ENCODE results near the gene IZUMO3. TPM values are rescaled to one million over a fixed set of nuclear protein-coding genes. Genes with fewer than 3 reads are reported as not detected.
"Not testable (repeated sequence)": the region's sequence is repeated elsewhere in the genome, so short reads cannot be mapped to it uniquely, and the experiment has no call there.

The IZUMO3 gene, protein sequence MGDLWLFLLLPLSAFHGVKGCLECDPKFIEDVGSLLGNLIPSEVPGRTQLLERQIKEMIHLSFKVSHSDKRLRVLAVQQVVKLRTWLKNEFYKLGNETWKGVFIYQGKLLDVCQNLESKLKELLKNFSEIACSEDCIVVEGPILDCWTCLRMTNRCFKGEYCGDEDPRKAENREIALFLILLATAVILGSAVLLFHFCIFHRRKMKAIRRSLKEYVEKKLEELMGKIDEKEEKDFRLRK
- total RNA-seq: not detected

DNA sequence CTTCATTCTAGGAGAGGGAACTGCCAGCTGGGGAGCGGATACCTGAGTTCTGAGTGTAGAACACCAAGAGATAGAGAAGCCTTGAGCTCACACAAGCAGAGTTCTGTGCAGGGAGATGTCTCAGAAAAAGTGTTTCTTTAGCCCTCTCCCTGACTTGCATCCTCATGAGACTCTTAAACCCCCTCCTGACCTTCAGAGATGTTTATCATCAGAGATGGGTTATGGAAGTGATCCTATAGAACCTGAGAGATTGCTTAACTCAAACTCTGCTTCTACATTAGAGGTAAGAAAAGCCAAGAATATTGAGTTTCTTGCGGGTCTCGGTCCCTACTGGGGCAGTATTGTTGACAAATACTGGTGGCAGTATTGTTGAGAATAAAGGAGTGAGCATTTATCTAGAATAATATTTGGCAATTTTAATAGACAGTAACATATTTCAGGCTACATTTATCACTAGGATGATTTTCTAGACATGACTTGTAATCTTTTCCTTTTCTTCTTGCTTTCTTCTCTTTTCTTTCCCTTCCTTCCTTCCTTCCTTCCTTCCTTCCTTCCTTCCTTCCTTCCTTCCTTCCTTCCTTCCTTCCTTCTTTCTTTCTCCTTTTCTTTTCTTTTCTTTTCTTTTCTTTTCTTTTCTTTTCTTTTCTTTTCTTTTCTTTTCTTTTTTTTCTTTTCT is at the start of gene IZUMO3:
Gene IZUMO3 (minus strand): TSS at position 51 of the 676 bp plus-strand sequence. CDS start 248 bp downstream, outside the sequence.
- Histone ChIP-seq H3K36me3 (no peaks in the 10 kb centered on the region), H3K9me3 (no peaks in the 10 kb centered on the region), H3K4me3 (no peak within 1 kb of the TSS), H3K27ac (no peak within 1 kb of the TSS), H3K27me3 (no peaks in the 10 kb centered on the region), H3K4me1 (no peaks in the 10 kb centered on the region)
- DNase-seq: no peak
- TF ChIP-seq, protein P1, sequence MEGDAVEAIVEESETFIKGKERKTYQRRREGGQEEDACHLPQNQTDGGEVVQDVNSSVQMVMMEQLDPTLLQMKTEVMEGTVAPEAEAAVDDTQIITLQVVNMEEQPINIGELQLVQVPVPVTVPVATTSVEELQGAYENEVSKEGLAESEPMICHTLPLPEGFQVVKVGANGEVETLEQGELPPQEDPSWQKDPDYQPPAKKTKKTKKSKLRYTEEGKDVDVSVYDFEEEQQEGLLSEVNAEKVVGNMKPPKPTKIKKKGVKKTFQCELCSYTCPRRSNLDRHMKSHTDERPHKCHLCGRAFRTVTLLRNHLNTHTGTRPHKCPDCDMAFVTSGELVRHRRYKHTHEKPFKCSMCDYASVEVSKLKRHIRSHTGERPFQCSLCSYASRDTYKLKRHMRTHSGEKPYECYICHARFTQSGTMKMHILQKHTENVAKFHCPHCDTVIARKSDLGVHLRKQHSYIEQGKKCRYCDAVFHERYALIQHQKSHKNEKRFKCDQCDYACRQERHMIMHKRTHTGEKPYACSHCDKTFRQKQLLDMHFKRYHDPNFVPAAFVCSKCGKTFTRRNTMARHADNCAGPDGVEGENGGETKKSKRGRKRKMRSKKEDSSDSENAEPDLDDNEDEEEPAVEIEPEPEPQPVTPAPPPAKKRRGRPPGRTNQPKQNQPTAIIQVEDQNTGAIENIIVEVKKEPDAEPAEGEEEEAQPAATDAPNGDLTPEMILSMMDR (IDR thresholded peaks at IDR 0.05): no peak
- no peak for TF ChIP-seq POLR2A (IDR thresholded peaks at IDR 0.05)

DNA sequence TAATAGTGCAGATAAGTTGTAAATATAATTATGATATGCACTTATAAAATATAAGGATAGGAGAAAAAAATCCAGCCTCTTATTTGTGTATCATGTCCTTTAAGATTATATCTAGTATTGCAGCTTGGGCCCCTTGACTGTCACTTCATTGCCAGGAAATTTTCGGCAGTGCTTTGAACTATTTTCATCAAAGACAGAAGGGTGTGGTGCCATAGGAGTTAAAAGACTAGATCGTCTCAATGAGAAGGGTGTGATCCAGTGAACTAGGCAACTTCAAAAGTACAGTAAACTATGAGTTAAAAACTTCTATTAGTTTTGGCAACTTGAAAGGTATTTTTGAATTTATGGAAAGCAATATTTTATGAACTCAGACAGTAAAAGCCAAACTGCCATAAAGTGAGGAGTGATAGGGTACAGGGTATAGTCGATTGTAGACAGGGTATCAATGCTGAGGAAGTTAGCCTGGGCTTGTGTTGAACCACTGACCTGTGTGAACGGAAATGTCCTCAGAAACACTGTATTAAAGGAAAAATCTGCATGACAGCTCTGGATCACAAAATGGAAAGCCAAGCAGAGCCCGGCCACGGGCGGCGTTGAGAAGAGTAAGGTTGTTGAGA is 48.6 kb upstream of the IZUMO3 start:
- H3K9me3 ChIP-seq: no peaks in the 10 kb centered on the region
- H3K4me1 ChIP-seq: no peaks in the 10 kb centered on the region
- no peak for DNase-seq
- H3K36me3 ChIP-seq: no peaks in the 10 kb centered on the region
- H3K27me3 ChIP-seq: no peaks in the 10 kb centered on the region
- TF ChIP-seq, protein P1 (IDR thresholded peaks at IDR 0.05): no peak
- TF ChIP-seq POLR2A (IDR thresholded peaks at IDR 0.05): no peak
- no peak overlapping the region for H3K4me3 ChIP-seq
- H3K27ac ChIP-seq: no peak overlapping the region

DNA sequence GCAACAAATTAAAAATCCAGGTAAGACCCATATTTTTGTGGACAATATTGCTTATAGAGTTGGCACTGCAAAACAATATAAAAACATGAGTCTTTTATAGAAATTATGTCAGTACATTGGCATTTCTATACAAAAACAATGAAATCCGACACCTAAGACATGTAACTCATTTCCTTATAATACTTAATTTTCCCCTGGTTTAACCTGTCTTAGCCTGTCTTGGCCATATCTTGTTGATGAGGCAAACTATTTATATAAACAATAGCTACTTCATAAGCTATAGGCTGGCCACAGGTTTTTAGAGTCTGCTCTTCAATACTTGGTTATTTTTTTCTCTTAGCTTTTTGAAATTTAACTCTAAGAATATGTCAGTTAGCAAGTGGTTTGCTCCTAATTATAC is 44.7 kb upstream of the IZUMO3 start:
- Histone ChIP-seq H3K36me3 (no peaks in the 10 kb centered on the region), H3K27ac (no peak overlapping the region), H3K9me3 (no peaks in the 10 kb centered on the region), H3K27me3 (no peaks in the 10 kb centered on the region), H3K4me3 (no peak overlapping the region), H3K4me1 (no peaks in the 10 kb centered on the region)
- no peak for TF ChIP-seq POLR2A (IDR thresholded peaks at IDR 0.05)
- TF ChIP-seq, protein P1 (IDR thresholded peaks at IDR 0.05): no peak
- DNase-seq: no peak

DNA sequence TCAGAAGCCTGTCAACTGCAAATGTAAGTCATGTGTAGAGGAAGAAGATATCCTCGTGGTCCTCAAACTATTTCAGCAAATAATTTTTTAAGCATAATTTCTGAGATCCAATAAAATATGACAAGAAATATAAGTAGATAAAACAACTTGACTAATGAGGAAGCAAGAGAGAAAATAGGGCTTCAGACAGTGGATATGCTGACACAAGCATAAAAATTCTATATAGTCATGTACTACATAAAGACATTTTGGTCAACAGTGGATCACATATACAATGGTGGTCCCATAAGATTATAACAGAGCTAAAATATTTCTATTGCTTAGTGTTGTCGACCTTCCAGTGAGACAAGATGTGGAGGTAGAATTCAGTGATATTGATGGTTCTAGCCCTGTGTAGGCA is 42.2 kb upstream of the IZUMO3 start:
- Histone ChIP-seq H3K36me3 (no peaks in the 10 kb centered on the region), H3K27ac (no peak overlapping the region), H3K27me3 (no peaks in the 10 kb centered on the region), H3K4me1 (no peaks in the 10 kb centered on the region), H3K9me3 (no peaks in the 10 kb centered on the region), H3K4me3 (no peak overlapping the region)
- no peak for TF ChIP-seq POLR2A (IDR thresholded peaks at IDR 0.05)
- TF ChIP-seq, protein P1 (IDR thresholded peaks at IDR 0.05): no peak
- DNase-seq: no peak

DNA sequence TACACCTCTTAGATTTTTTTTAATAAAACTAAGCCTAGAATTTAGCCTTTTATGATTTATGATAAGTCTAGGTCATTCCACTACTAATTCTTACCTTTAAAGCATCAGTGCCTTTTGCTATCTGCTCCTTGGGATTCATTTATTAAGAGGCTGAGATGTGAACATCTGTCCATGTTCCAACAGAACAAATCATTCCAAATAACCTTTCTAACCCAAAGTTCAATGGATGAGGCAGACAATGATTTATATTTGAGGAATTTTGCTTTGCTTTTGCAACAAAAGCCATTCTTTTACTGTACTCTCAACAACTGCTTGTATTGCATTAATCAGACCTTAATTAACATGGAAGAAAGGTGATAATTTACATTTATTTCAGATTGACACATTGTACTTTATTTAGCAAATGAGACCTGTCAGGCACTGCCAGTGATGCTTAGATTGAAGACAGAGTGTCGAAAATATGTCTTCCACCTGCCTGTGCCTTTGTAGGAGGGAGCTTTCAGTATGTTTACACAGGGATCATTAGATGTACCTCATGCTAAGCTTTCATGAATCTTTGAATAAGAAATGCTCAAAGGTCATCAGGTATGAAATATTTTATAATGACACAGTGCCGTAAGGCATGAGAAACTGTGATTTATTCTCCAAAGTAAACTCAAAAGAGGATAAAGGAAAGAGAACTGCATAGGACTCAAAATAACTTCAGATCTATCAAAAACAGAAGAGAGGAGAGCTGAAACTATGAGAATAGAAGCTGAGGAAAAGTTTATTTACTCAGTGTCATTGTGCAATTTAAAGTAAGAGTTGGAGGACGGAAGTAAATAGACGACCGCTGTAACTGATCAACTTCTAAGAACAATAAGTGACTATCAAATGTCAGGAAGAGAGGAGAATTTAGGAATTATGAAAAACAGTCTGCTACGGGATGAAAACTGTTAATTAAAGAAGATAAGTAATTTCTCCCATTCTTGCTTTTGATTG is 36.7 kb upstream of the IZUMO3 start:
- H3K27me3 ChIP-seq: no peaks in the 10 kb centered on the region
- H3K36me3 ChIP-seq: no peaks in the 10 kb centered on the region
- no peaks in the 10 kb centered on the region for H3K9me3 ChIP-seq
- H3K27ac ChIP-seq: no peak overlapping the region
- TF ChIP-seq, protein P1 (IDR thresholded peaks at IDR 0.05): no peak
- TF ChIP-seq POLR2A (IDR thresholded peaks at IDR 0.05): no peak
- H3K4me1 ChIP-seq: no peaks in the 10 kb centered on the region
- H3K4me3 ChIP-seq: no peak overlapping the region
- DNase-seq: no peak

DNA sequence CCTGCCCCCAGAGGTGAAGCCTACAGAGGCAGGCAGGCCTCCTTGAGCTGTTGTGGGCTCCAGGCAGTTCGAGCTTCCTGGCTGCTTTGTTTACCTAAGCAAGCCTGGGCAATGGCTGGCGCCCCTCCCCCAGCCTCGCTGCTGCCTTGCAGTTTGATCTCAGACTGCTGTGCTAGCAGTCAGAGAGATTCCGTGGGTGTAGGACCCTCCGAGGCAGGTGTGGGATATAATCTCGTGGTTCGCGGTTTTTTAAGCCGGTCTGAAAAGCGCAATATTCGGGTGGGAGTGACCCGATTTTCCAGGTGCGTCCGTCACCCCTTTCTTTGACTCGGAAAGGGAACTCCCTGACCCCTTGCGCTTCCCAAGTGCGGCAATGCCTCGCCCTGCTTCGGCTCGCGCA is 34.3 kb upstream of the IZUMO3 start:
- not testable (repeated sequence) for H3K4me3 ChIP-seq, H3K27me3 ChIP-seq, H3K27ac ChIP-seq, H3K9me3 ChIP-seq, H3K4me1 ChIP-seq, DNase-seq, H3K36me3 ChIP-seq
